Panc1 (cell line): ENCODE data around the gene ZBTB7C. TPM values are rescaled to one million over a fixed set of nuclear protein-coding genes. Genes with fewer than 3 reads are reported as not detected.

Experiments used
- ATAC-seq: fragments of 200-7000 bp; cut with Tn5 transposase; 2 replicates; pipeline ENCODE4 v1.9.1; 2020; ENCODE audit warnings: mild to moderate bottlenecking, moderate library complexity
- BruUV-seq: library from RNA; stranded (reverse); fragments of 400-500 nt; replicated peaks from 2 replicates; lab custom pipeline; 2021; lab: Mats Ljungman, UMichigan
- CTCF ChIA-PET: fragments of 300-600 bp; sonication (Branson Sonifier 250); formaldehyde crosslinking; loops from one replicate; lab custom pipeline; 2022; ENCODE audit warnings: antibody characterized with exemption; lab: Charles Lee
- POLR2A ChIA-PET: fragments of 300-600 bp; sonication (Branson Sonifier 250); formaldehyde crosslinking; loops from one replicate; lab custom pipeline; 2022; ENCODE audit warnings: antibody characterized with exemption; lab: Charles Lee
- DNase-seq: peaks from one replicate; pipeline ENCODE4 v3.0.0-alpha.2; 2010; ENCODE audit warnings: low read depth, low spot score
- H3K27ac ChIP-seq: 2 replicates; pipeline ENCODE4 v1.5.1; 2011; ENCODE audit warnings: mild to moderate bottlenecking, low read length, inconsistent platforms
- H3K27me3 ChIP-seq: fragments of 200-500 bp; sonication (Bioruptor generic); 2 replicates; pipeline ENCODE4 v1.6.0; 2014; ENCODE audit warnings: low read length, inconsistent platforms; ENCODE audit not compliant: control insufficient read depth, insufficient read depth
- H3K36me3 ChIP-seq: fragments of 200-500 bp; sonication (Bioruptor generic); 2 replicates; pipeline ENCODE4 v1.5.1; 2014; ENCODE audit warnings: inconsistent platforms, mild to moderate bottlenecking, low read length, moderate library complexity; ENCODE audit not compliant: control insufficient read depth, insufficient read depth
- H3K4me1 ChIP-seq: 2 replicates; pipeline ENCODE4 v1.5.1; 2011; ENCODE audit warnings: inconsistent platforms, mild to moderate bottlenecking, low read length, moderate library complexity; ENCODE audit not compliant: control insufficient read depth, insufficient read depth
- H3K4me3 ChIP-seq, 2 experiments: 2 replicates each; pipeline ENCODE4 v1.5.1; 2011 to 2012; ENCODE audit warnings: low read depth in 2 of 2, low read length in 2 of 2, mild to moderate bottlenecking in 2 of 2, inconsistent platforms in 1 of 2, moderate library complexity in 1 of 2
- H3K9me3 ChIP-seq: fragments of 200-500 bp; sonication (Bioruptor generic); 2 replicates; pipeline ENCODE4 v1.5.1; 2014; ENCODE audit warnings: low read depth, mild to moderate bottlenecking, inconsistent platforms, low read length, moderate library complexity; ENCODE audit not compliant: control insufficient read depth, insufficient read depth
- CTCF ChIP-seq: fragments of 450-650 bp; IDR thresholded peaks from 2 replicates; pipeline ENCODE4 v1.5.1; 2017; ENCODE audit warnings: mild to moderate bottlenecking
- POLR2AphosphoS5 ChIP-seq: IDR thresholded peaks from 2 replicates; pipeline ENCODE4 v1.6.1; 2012; ENCODE audit warnings: mild to moderate bottlenecking, low read depth, low read length, moderate library complexity
- REST ChIP-seq, 2 experiments: IDR thresholded peaks; 2 replicates each; pipeline ENCODE4 v1.6.1; 2011 to 2012; ENCODE audit warnings: low read depth in 2 of 2, control low read depth in 1 of 2, low read length in 1 of 2, mild to moderate bottlenecking in 1 of 2, moderate library complexity in 1 of 2; ENCODE audit not compliant: insufficient read depth in 1 of 2
- SIN3A ChIP-seq: IDR thresholded peaks from 2 replicates; pipeline ENCODE4 v1.6.1; 2012; ENCODE audit warnings: low read depth, mild to moderate bottlenecking, low read length, moderate library complexity, borderline replicate concordance; ENCODE audit not compliant: insufficient read depth
- TCF7L2 ChIP-seq: IDR thresholded peaks from 2 replicates; pipeline ENCODE4 v1.6.1; 2011; ENCODE audit warnings: mild to moderate bottlenecking, low read depth, low read length, inconsistent platforms
- in situ Hi-C: cut with HindIII; loops from 2 replicates; pipeline ENCODE4 v1.10.0; 2016; ENCODE audit warnings: low sequenced_read_pairs, low pct_unique_long_range_greater_than_20kb
- intact Hi-C: fragments of 100-400 bp; cut with micrococcal nuclease; formaldehyde crosslinking; loops from one replicate; pipeline ENCODE4 v1.10.0; 2022; ENCODE audit not compliant: unreplicated experiment
- total RNA-seq: library from RNA; stranded (reverse); gene quantifications from one replicate; pipeline ENCODE4 v1.2.1, GENCODE V29; 2021; ENCODE audit not compliant: unreplicated experiment

ZBTB7C gene
- total RNA-seq, 1 experiment from 2014 or later = 0.03 TPM

- TF ChIP-seq REST (IDR thresholded peaks at IDR 0.05; ENCODE audit: insufficient read depth in 1 of 2, low read depth in 2 of 2, low read length in 1 of 2) (no peak), CTCF (peak; percentile 53)
- ChIA-PET CTCF (interaction anchor here (0.6 kb wide), 2 partner anchors 8 to 932 kb away, joined by 5 to 12 read pairs; no protein-coding TSS in a partner anchor), POLR2A (no interaction called here)
- H3K4me3 ChIP-seq = no peak overlapping the region
- intact Hi-C loops = no loop called here
- H3K36me3 ChIP-seq = no peaks in the 10 kb centered on the region
- ATAC-seq (no peak), DNase-seq (no peak)
- peaks cover under 1% of the 10 kb centered on the region; the same call in 1 of the 2 replicates for H3K4me1 ChIP-seq
- no peaks in the 10 kb centered on the region for H3K9me3 ChIP-seq
- no peaks in the 10 kb centered on the region for H3K27me3 ChIP-seq
- H3K27ac ChIP-seq = no peak overlapping the region
- BruUV-seq = no TSS peak
- in situ Hi-C loops = no loop called here
Observed at GRCh38 chr18:47997338-47997780, 411.8 kb downstream of the ZBTB7C start.

- Histone ChIP-seq H3K4me3 (no peak overlapping the region), H3K27me3 (no peaks in the 10 kb centered on the region), H3K4me1 (no peaks in the 10 kb centered on the region), H3K9me3 (no peaks in the 10 kb centered on the region), H3K36me3 (no peaks in the 10 kb centered on the region), H3K27ac (no peak overlapping the region)
- ATAC-seq (no peak), DNase-seq (no peak)
- intact Hi-C loops = no loop called here
- BruUV-seq = no TSS peak
- in situ Hi-C loops = no loop called here
- POLR2A ChIA-PET = no interaction called here
- CTCF ChIA-PET = no interaction called here
- TF ChIP-seq CTCF (no peak), POLR2AphosphoS5 (no peak), REST (IDR thresholded peaks at IDR 0.05; ENCODE audit: insufficient read depth in 1 of 2, low read depth in 2 of 2, low read length in 1 of 2) (no peak), TCF7L2 (no peak), SIN3A (no peak)
Observed at GRCh38 chr18:47996091-47996541, 413.1 kb downstream of the ZBTB7C start.
